BLaER1 (cell line): ENCODE measurements around the gene CFAP54.

Source experiments
- H3K27ac ChIP-seq: shearing (Covaris generic); formaldehyde crosslinking; 2 replicates; pipeline ENCODE4 v1.8.1; 2022
- H3K27me3 ChIP-seq: shearing (Covaris generic); formaldehyde crosslinking; 2 replicates; pipeline ENCODE4 v1.8.1; 2022
- H3K36me3 ChIP-seq: shearing (Covaris generic); formaldehyde crosslinking; 2 replicates; pipeline ENCODE4 v1.8.1; 2022
- H3K4me1 ChIP-seq: shearing (Covaris generic); formaldehyde crosslinking; 2 replicates; pipeline ENCODE4 v1.8.1; 2022
- H3K4me2 ChIP-seq: shearing (Covaris generic); formaldehyde crosslinking; 2 replicates; pipeline ENCODE4 v1.8.1; 2022
- H3K4me3 ChIP-seq: shearing (Covaris generic); formaldehyde crosslinking; 2 replicates; pipeline ENCODE4 v1.8.1; 2022
- H3K9ac ChIP-seq: shearing (Covaris generic); formaldehyde crosslinking; 2 replicates; pipeline ENCODE4 v1.8.1; 2022
- H3K9me3 ChIP-seq: shearing (Covaris generic); formaldehyde crosslinking; 2 replicates; pipeline ENCODE4 v1.8.1; 2022
- H4K20me1 ChIP-seq: shearing (Covaris generic); formaldehyde crosslinking; 2 replicates; pipeline ENCODE4 v1.8.1; 2022
- Cebpa-rat ChIP-seq: shearing (Covaris generic); IDR thresholded peaks from 2 replicates; pipeline ENCODE4 v1.8.1; 2022

Gene CFAP54

DNA sequence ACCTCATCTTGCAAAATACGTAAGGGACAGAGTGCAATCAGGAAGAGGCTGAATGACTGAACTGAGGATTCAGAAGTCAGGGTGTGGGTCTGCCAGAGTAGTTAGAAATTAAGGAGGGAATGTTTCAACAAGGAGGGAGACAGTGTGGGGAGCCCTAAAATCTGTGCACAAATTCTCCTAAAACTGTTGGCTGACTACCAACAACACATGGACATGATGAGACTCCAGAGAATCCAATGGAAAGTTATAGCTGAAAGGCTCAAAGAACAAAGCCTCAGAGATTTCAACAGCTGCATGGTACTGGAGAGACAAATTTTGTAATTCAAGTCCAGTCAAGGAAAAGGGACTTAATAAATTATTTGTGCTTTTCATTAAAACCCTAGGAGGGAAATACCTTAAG is 381.6 kb downstream of the CFAP54 start:
- Histone ChIP-seq H3K4me1 (no peaks in the 10 kb centered on the region), H4K20me1 (no peaks in the 10 kb centered on the region), H3K36me3 (no peaks in the 10 kb centered on the region), H3K27ac (no peak overlapping the region), H3K4me2 (no peak overlapping the region), H3K27me3 (no peaks in the 10 kb centered on the region), H3K4me3 (no peak overlapping the region), H3K9ac (no peak overlapping the region), H3K9me3 (no peaks in the 10 kb centered on the region)
- no peak for TF ChIP-seq Cebpa-rat

GRCh38 chr12:96872961-96873360 is 383.6 kb downstream of the CFAP54 start:
- Histone ChIP-seq H3K4me2 (no peak overlapping the region), H3K4me1 (no peaks in the 10 kb centered on the region), H3K9ac (no peak overlapping the region), H3K27me3 (no peaks in the 10 kb centered on the region), H3K27ac (no peak overlapping the region), H3K9me3 (no peaks in the 10 kb centered on the region), H3K36me3 (no peaks in the 10 kb centered on the region), H3K4me3 (no peak overlapping the region), H4K20me1 (no peaks in the 10 kb centered on the region)
- TF ChIP-seq Cebpa-rat = no peak

GRCh38 chr12:96874211-96874610 is 384.8 kb downstream of the CFAP54 start:
- no peaks in the 10 kb centered on the region for H3K9me3 ChIP-seq
- H3K27ac ChIP-seq = no peak overlapping the region
- H4K20me1 ChIP-seq = no peaks in the 10 kb centered on the region
- no peaks in the 10 kb centered on the region for H3K27me3 ChIP-seq
- no peak overlapping the region for H3K4me2 ChIP-seq
- no peak for TF ChIP-seq Cebpa-rat
- no peak overlapping the region for H3K9ac ChIP-seq
- no peaks in the 10 kb centered on the region for H3K4me1 ChIP-seq
- H3K36me3 ChIP-seq = no peaks in the 10 kb centered on the region
- H3K4me3 ChIP-seq = no peak overlapping the region

- Histone ChIP-seq H3K4me3 (no peak overlapping the region), H3K4me2 (no peak overlapping the region), H3K4me1 (no peaks in the 10 kb centered on the region), H4K20me1 (no peaks in the 10 kb centered on the region), H3K36me3 (no peaks in the 10 kb centered on the region), H3K27ac (no peak overlapping the region), H3K9ac (no peak overlapping the region), H3K27me3 (no peaks in the 10 kb centered on the region), H3K9me3 (no peaks in the 10 kb centered on the region)
- TF ChIP-seq Cebpa-rat = no peak
Measured at GRCh38 chr12:96876966-96877365, 387.6 kb downstream of the CFAP54 start.

DNA sequence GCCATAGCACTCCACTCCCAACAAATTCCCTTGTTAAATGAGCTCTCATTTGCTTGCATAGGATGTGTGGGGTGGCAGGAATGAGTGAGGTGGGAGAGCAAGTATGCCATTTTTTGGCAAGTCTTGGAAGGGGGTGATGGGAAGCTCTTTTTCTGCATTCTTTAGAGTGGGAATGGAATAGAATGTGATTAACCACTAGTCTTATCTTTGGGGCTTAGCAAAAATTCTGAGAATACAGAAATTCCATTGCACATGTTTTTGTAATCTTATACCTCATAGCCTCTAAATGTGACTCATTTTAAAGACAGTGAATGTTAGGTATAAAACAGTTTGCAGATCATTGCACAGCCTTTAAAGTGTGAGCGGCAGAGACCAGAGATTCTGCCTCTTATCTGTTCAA is 389.3 kb downstream of the CFAP54 start:
- no peaks in the 10 kb centered on the region for H3K36me3 ChIP-seq
- no peak overlapping the region for H3K27ac ChIP-seq
- H3K27me3 ChIP-seq = no peaks in the 10 kb centered on the region
- TF ChIP-seq Cebpa-rat = no peak
- H4K20me1 ChIP-seq = no peaks in the 10 kb centered on the region
- H3K4me2 ChIP-seq = no peak overlapping the region
- no peak overlapping the region for H3K9ac ChIP-seq
- no peaks in the 10 kb centered on the region for H3K9me3 ChIP-seq
- no peak overlapping the region for H3K4me3 ChIP-seq
- H3K4me1 ChIP-seq = no peaks in the 10 kb centered on the region

DNA sequence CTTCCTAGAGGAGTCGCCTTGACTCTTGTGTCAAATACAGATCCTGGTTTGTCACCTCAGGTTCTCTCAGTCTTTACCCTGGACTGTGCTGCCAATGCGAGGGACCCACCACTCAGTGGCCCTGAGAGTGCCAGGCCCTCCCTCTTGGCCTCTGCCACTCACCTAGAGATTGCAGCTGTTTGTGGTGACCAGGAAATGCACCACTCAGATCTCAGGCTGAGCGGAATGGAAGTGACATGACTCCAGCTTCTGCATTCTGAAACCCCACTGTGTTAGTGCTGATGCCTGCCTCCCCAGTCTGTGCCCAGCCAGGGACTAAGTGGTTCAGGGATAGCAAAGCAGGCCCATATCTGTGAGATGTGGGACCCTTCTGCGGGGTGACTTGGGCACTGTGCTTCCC is 389.9 kb downstream of the CFAP54 start:
- TF ChIP-seq Cebpa-rat = no peak
- Histone ChIP-seq H3K27me3 (no peaks in the 10 kb centered on the region), H3K4me1 (no peaks in the 10 kb centered on the region), H3K36me3 (no peaks in the 10 kb centered on the region), H4K20me1 (no peaks in the 10 kb centered on the region), H3K9ac (no peak overlapping the region), H3K4me2 (no peak overlapping the region), H3K9me3 (no peaks in the 10 kb centered on the region), H3K27ac (no peak overlapping the region), H3K4me3 (no peak overlapping the region)

DNA sequence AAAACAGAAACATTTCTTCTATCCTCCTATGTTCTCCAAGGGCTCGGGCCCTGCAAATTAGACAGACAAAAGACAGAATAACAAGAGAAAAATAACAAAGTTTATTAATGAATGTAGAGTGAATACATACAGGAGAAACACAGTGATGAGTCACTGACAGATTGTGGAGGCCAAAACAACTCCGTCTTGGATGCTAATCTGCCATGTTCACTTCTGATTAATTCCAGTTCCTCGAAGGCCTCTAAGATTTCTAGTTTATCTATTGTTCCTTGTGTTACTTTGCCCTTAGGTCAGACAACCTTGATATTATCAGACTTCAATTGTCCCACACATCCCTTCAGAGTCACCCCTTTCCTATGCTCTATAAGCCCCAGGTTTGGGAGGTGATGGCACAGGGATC is 390.8 kb downstream of the CFAP54 start:
- H3K9ac ChIP-seq = no peak overlapping the region
- no peak for TF ChIP-seq Cebpa-rat
- no peaks in the 10 kb centered on the region for H3K9me3 ChIP-seq
- no peaks in the 10 kb centered on the region for H3K4me1 ChIP-seq
- no peak overlapping the region for H3K27ac ChIP-seq
- H3K4me2 ChIP-seq = no peak overlapping the region
- H3K27me3 ChIP-seq = no peaks in the 10 kb centered on the region
- no peaks in the 10 kb centered on the region for H4K20me1 ChIP-seq
- no peak overlapping the region for H3K4me3 ChIP-seq
- no peaks in the 10 kb centered on the region for H3K36me3 ChIP-seq

- no peak overlapping the region for H3K27ac ChIP-seq
Measured at GRCh38 chr12:96881608-96882007, 392.2 kb downstream of the CFAP54 start.

GRCh38 chr12:96882862-96883261 is 393.5 kb downstream of the CFAP54 start:
- H3K4me3 ChIP-seq = no peak overlapping the region
- no peaks in the 10 kb centered on the region for H3K27me3 ChIP-seq
- H3K36me3 ChIP-seq = no peaks in the 10 kb centered on the region
- no peaks in the 10 kb centered on the region for H3K9me3 ChIP-seq
- no peak overlapping the region for H3K27ac ChIP-seq
- no peak overlapping the region for H3K9ac ChIP-seq
- no peaks in the 10 kb centered on the region for H4K20me1 ChIP-seq
- no peaks in the 10 kb centered on the region for H3K4me1 ChIP-seq
- H3K4me2 ChIP-seq = no peak overlapping the region
- TF ChIP-seq Cebpa-rat = no peak

More at GRCh38 chr12:96881608-96882007, 392.2 kb downstream of the CFAP54 start:
- Histone ChIP-seq H3K27me3 (no peaks in the 10 kb centered on the region), H4K20me1 (no peaks in the 10 kb centered on the region), H3K4me3 (no peak overlapping the region), H3K9ac (no peak overlapping the region), H3K9me3 (no peaks in the 10 kb centered on the region), H3K4me2 (no peak overlapping the region), H3K36me3 (no peaks in the 10 kb centered on the region), H3K4me1 (no peaks in the 10 kb centered on the region)
- no peak for TF ChIP-seq Cebpa-rat

DNA sequence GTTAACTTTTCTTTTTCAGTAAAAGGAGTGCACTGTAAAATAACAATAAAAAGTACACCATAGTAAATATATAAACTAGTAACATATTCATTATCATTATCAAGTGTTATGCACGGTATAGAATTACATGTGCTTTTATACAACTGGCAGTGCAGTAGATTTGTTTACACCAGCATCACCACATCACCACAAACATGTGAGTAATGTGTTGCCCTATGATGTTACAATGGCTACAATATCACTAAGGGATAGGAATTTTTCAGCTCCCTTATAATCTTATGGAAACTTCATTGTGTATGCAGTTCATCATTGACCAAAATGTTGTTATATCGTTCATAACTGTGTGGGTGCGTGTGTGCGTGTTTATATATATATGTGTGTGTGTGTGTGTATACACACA is 394.2 kb downstream of the CFAP54 start:
- Histone ChIP-seq H4K20me1 (no peaks in the 10 kb centered on the region), H3K27me3 (no peaks in the 10 kb centered on the region), H3K4me3 (no peak overlapping the region), H3K4me2 (no peak overlapping the region), H3K36me3 (no peaks in the 10 kb centered on the region), H3K9ac (no peak overlapping the region), H3K4me1 (no peaks in the 10 kb centered on the region), H3K9me3 (no peaks in the 10 kb centered on the region), H3K27ac (no peak overlapping the region)
- TF ChIP-seq Cebpa-rat = no peak

- no peaks in the 10 kb centered on the region for H3K9me3 ChIP-seq
- no peaks in the 10 kb centered on the region for H3K36me3 ChIP-seq
- no peak overlapping the region for H3K4me3 ChIP-seq
- no peak for TF ChIP-seq Cebpa-rat
- no peaks in the 10 kb centered on the region for H3K4me1 ChIP-seq
- H3K4me2 ChIP-seq = no peak overlapping the region
- H3K27me3 ChIP-seq = no peaks in the 10 kb centered on the region
- H3K27ac ChIP-seq = no peak overlapping the region
- H3K9ac ChIP-seq = no peak overlapping the region
- H4K20me1 ChIP-seq = no peaks in the 10 kb centered on the region
Measured at GRCh38 chr12:96886998-96887677, 397.8 kb downstream of the CFAP54 start.
